Measurements from ENCODE around the gene TMEM52. TPM values are rescaled to one million over a fixed set of nuclear protein-coding genes. Genes with fewer than 3 reads are reported as not detected.

TMEM52 gene
- total RNA-seq, 1 experiment from 2014 or later, result 9.6 TPM

DNA sequence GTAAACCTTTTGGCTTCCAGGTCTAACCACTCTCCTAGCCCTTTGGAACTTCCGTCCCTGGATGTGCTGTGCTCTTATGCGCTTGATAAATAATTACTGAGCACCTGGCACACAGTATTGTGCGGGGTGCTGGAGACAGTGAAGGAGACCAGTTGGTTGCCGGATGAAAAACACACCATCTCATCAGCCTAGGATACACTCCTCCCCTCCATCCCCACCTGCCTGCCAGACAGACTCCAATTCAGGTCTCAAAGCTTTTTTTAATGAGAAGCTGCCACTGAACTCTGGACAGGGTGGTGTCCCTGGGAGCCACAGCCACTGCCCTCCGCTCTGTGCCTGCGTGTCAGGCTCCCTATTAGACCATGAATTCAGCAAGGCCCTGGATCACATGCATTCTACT, 37.4 kb downstream of the TMEM52 start:
- H3K27me3 Mint-ChIP-seq (ENCODE audit: low read depth), result no peaks in the 10 kb centered on the region
- no peaks in the 10 kb centered on the region; the same call in 1 of the 2 replicates for H3K4me1 ChIP-seq (ENCODE audit: insufficient read depth, low read length)
- H2BK20ac ChIP-seq (ENCODE audit: low read depth, low read length, poor library complexity, severe bottlenecking), result no peak overlapping the region
- H3K23me2 ChIP-seq (ENCODE audit: insufficient read length, low read depth, low read length, poor library complexity, severe bottlenecking), result no peaks in the 10 kb centered on the region
- no peak overlapping the region for H2BK12ac ChIP-seq (ENCODE audit: insufficient read length, low read depth, low read length)
- no peak overlapping the region for H3T11ph ChIP-seq (ENCODE audit: low read length)
- H2AK5ac ChIP-seq (ENCODE audit: insufficient read length, low read length), result no peak overlapping the region
- H3K4me1 Mint-ChIP-seq, result peaks cover 28 to 41% of the 10 kb centered on the region in 2 experiments
- H3K18ac ChIP-seq (ENCODE audit: insufficient read length, low read depth, low read length), result no peak overlapping the region
- H3K4me3 Mint-ChIP-seq, result no peak overlapping the region; a peak in 1 of 5 replicates
- H3K79me2 ChIP-seq (ENCODE audit: insufficient read depth, low read length), result peaks cover 67% of the 10 kb centered on the region
- no peak overlapping the region for H3K23ac ChIP-seq (ENCODE audit: insufficient read length, low read depth, low read length)
- peaks cover 20 to 25% (median 24%) of the 10 kb centered on the region in 3 experiments for H3K36me3 Mint-ChIP-seq (ENCODE audit: insufficient read depth in 1 of 3, low read depth in 3 of 3)
- no peaks in the 10 kb centered on the region for H3K27me3 ChIP-seq (ENCODE audit: insufficient read depth, low read length)
- no peak overlapping the region for H3K9ac ChIP-seq (ENCODE audit: extremely low read depth, insufficient read length, low read length)
- H3K9me3 Mint-ChIP-seq, result peaks cover 0 to 5% of the 10 kb centered on the region in 2 experiments; a peak in 1 of 5 replicates
- no peak overlapping the region for H3K27ac ChIP-seq (ENCODE audit: insufficient read length, low read depth, low read length)
- no peak overlapping the region for H2BK5ac ChIP-seq (ENCODE audit: insufficient read length, low read length)
- WGBS (ENCODE audit: extremely low coverage, insufficient read length, low lambda C conversion rate), result no CpG with 5 or more reads among the region's 6 CpGs
- TF ChIP-seq, protein P1, sequence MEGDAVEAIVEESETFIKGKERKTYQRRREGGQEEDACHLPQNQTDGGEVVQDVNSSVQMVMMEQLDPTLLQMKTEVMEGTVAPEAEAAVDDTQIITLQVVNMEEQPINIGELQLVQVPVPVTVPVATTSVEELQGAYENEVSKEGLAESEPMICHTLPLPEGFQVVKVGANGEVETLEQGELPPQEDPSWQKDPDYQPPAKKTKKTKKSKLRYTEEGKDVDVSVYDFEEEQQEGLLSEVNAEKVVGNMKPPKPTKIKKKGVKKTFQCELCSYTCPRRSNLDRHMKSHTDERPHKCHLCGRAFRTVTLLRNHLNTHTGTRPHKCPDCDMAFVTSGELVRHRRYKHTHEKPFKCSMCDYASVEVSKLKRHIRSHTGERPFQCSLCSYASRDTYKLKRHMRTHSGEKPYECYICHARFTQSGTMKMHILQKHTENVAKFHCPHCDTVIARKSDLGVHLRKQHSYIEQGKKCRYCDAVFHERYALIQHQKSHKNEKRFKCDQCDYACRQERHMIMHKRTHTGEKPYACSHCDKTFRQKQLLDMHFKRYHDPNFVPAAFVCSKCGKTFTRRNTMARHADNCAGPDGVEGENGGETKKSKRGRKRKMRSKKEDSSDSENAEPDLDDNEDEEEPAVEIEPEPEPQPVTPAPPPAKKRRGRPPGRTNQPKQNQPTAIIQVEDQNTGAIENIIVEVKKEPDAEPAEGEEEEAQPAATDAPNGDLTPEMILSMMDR (conservative IDR thresholded peaks at IDR 0.05), result no peak
- H3K4me2 ChIP-seq (ENCODE audit: insufficient read depth, insufficient read length, low read length), result no peak overlapping the region
- H3K4ac ChIP-seq (ENCODE audit: low read depth, low read length), result no peak overlapping the region
- H4K20me1 ChIP-seq (ENCODE audit: control insufficient read depth, insufficient read depth, insufficient read length), result peaks cover 3% of the 10 kb centered on the region
- no peak overlapping the region for H4K91ac ChIP-seq (ENCODE audit: insufficient read length, low read depth, low read length)
- no peak overlapping the region for H3K56ac ChIP-seq (ENCODE audit: insufficient read length, low read depth, low read length)
- H3K14ac ChIP-seq (ENCODE audit: insufficient read depth, low read length), result no peak overlapping the region
- no peak overlapping the region for H4K5ac ChIP-seq (ENCODE audit: insufficient read length, low read depth, low read length)
- H3K27ac Mint-ChIP-seq, result peak overlapping the region; percentile 19 to 90 (median 84); a peak in 5 of 7 replicates
- no peak overlapping the region for H2BK15ac ChIP-seq (ENCODE audit: low read depth, low read length)
- no peak overlapping the region for H2AFZ ChIP-seq (ENCODE audit: low read length)
- H2BK120ac ChIP-seq (ENCODE audit: low read depth, low read length, poor library complexity, severe bottlenecking), result no peak overlapping the region
- no peak overlapping the region for H4K8ac ChIP-seq (replicated peaks; ENCODE audit: insufficient read length, low read depth, low read length)
- H3K9me3 ChIP-seq (ENCODE audit: control insufficient read depth, low read depth, low read length), result no peaks in the 10 kb centered on the region
- H3K79me1 ChIP-seq (ENCODE audit: insufficient read depth, low read depth, low read length, poor library complexity, severe bottlenecking), result no peaks in the 10 kb centered on the region
- no peak for DNase-seq

Data from H9 (cell line).